GM12892 (cell line): ENCODE results near the gene CDH4.

Experiments used
- DNase-seq: peaks from one replicate; pipeline ENCODE4 v3.0.0; 2011; ENCODE audit not compliant: insufficient read length
- FAIRE-seq: peaks from 2 replicates; lab custom pipeline; 2011; peaks lifted over from hg19 to GRCh38; lab: Jason Lieb, UNC
- POLR2A ChIP-seq: IDR thresholded peaks from 2 replicates; pipeline ENCODE4 v1.6.1; 2011; ENCODE audit warnings: low read depth, low read length, control low read depth
- POLR2AphosphoS5 ChIP-seq: IDR thresholded peaks from 2 replicates; pipeline ENCODE4 v1.6.1; 2011; ENCODE audit warnings: low read depth, low read length, control low read depth
- TAF1 ChIP-seq: IDR thresholded peaks from 2 replicates; pipeline ENCODE4 v1.6.1; 2011; ENCODE audit warnings: low read depth, mild to moderate bottlenecking, control low read depth, low read length, borderline replicate concordance

Gene CDH4

DNA sequence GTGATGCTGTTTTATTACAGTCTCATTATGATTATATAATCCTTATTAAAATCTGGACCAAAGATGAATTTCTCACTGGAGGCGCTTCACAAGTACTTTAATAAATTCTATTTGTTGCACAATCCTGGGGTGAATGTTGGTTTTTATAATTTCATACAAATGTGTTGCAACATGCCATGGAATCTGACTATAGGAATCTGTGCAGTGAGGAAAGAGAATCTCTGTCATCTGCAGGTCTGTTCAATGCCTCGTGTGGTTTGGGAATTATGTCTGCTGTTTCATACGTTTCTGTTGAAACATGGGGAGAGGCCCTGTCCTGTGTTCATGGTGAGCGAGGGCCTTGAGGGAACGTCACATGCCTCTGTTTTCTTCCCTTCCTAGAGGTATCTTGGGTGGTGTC lies 277.3 kb downstream of the CDH4 start:
- DNase-seq (no peak), FAIRE-seq (no peak)
- TF ChIP-seq TAF1 (no peak), POLR2AphosphoS5 (no peak), POLR2A (no peak)

DNA sequence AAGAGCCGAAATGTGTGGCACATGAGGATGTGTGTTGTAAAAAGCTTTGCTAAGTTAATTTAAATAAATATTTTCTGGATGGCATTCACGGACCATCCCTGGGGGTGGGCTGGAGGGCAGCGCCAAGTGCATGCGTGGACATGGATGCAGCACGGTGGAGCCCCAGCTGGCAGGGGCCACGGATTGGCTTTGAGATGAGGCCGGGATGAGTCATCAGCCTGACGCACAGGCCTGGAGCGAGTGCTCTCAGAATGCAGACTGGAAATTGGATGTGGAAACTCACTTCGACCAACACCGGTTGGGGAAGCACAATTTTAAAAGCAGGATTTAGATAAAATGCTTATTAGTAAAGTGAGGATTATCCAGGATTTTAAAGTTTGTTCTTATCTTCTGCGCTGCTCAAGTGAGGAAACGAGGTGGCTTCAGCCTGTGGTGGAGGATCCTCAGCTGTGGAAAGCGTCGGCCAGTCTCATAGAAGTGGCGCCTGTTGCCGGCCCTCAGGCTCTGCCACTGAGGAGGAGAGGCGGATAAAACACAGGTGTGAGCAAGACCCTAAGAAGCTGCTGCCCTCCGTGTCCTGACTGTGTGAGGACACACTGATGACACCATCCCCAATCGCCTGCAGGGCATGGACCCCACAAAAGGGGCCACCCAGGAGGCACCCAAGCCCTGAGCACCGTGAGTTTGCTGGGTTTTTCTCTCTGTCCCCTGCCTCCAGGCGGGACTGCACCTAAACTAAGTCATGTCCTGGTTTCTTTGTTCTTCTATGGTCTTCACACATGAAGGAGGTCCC lies 279.7 kb downstream of the CDH4 start:
- no peak for FAIRE-seq
- no peak for DNase-seq
- TF ChIP-seq POLR2A (no peak), POLR2AphosphoS5 (no peak), TAF1 (no peak)

DNA sequence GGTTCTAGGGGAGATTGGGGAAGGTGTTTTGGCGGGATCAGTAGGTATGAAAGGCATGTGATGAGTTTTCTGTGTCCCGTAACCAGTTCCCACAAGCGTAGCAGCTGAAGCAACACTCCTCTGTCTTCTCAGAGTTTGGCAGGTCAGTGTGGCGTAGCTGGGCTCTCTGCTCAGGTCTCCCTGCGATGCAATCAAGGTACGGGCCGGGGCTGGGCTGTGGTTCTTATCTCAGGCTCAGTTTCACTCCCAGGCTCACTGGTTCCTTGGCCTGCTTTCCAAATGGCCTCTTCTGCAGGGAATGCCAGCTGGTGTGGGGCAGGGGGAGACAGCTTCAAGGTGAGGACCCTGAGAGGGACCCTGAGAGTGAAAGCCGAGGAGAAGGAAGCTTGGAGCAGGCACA lies 280.7 kb downstream of the CDH4 start:
- TF ChIP-seq POLR2A (no peak), TAF1 (no peak), POLR2AphosphoS5 (no peak)
- no peak for FAIRE-seq
- DNase-seq, result no peak

DNA sequence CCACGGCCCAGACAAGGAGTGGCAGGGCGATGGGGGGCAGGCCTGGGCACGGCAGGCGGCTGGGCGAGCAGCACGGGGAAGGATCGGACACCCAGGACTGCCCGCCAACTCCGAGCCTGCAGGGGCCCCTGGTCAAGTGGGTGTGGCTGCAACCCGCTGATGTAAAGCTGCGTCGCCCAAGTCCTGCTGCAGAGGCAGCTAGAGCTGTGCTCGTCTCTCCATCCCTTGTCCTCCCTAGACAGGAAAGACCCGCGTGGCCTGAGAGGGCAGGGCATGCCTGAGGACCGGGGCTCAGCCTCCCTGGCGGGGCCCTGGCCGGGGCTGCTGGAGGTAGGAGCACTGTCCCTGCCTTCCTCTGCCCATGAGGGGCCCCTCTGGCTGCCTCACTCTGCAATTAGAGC lies 281.2 kb downstream of the CDH4 start:
- no peak for FAIRE-seq
- TF ChIP-seq TAF1, result no peak
- TF ChIP-seq POLR2AphosphoS5, result no peak
- no peak for TF ChIP-seq POLR2A
- no peak for DNase-seq

DNA sequence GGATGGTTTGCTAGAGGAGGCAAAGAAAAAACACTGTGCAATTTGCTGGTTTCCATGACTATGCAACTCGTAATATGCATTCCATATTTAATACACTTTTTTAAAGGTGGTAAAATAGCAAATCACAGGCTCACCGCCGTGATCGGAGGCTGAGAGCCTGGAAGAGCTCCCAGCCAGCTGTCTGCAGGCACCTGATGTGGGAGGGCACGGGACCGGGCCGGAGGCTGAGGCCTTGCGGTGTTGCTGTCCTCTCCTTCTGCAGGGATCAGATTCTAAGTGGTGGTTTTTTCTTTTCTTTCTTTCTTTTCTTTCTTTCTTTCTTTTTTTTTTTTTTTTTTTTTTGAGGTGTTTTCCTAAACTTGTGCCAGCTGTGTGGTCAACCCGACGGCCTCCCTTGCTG lies 282.3 kb downstream of the CDH4 start:
- FAIRE-seq (no peak), DNase-seq (no peak)
- TF ChIP-seq POLR2A (no peak), POLR2AphosphoS5 (no peak)

DNA sequence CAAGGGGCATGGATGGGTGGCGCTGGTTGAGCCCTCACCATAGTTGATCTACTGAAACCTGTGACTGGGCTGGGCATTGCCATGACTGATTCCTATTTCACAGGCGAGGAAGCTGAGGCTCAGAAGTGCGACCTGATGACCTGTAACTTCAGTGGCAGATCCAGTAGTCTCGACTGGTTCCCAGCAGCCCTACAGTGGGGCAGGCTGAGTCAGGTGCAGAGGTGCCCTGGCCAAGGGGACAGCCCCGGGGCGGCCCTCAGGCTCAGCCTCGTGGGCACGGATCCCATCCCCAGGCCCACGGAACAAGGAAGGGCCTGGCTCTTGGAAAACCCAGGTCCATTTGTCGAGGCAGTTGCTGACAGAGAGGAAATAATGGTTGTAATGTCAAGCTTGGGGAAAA lies 283.0 kb downstream of the CDH4 start:
- FAIRE-seq (no peak), DNase-seq (no peak)
- TF ChIP-seq POLR2A (no peak), POLR2AphosphoS5 (no peak), TAF1 (no peak)

DNA sequence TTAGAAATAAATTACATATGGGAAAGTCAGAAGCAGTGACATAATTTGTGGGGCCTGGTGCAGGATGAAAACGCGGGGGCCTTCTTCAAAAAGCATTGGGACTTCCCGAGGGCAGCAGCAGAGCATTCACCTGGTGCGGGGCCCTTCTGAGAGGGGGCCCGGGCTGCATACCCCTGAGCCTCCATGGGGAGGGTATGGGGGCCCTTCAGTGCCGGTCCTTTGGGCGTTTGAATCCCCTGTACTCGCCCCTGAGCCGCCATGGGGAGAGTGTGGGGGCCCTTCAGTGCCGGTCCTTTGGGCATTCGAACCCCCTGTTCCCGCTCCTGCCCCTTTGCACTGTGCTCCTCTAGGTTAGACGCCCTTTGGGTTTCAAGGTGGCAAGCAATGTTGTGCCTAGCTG lies 283.5 kb downstream of the CDH4 start:
- DNase-seq (no peak), FAIRE-seq (no peak)
- no peak for TF ChIP-seq TAF1
- no peak for TF ChIP-seq POLR2A
- no peak for TF ChIP-seq POLR2AphosphoS5

DNA sequence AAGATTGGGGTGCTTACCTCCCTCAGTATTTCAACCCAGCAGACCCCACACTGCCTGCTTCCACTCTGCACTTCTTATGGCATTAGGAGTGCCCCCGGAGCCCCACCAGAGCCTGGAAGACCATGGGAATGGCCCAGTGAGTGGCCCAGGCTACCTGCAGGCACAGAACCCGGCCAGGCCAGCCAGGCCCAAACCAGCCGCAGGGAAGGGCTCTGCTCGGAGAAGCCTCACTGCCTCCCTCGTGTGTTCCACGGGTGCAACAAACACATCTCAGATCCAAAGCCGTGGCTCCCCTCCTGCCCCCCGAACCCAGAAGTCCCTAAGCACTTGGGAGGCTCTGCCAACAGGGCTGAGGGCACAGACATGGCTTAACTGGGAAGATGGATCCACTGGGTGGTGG lies 283.9 kb downstream of the CDH4 start:
- no peak for FAIRE-seq
- DNase-seq, result no peak

DNA sequence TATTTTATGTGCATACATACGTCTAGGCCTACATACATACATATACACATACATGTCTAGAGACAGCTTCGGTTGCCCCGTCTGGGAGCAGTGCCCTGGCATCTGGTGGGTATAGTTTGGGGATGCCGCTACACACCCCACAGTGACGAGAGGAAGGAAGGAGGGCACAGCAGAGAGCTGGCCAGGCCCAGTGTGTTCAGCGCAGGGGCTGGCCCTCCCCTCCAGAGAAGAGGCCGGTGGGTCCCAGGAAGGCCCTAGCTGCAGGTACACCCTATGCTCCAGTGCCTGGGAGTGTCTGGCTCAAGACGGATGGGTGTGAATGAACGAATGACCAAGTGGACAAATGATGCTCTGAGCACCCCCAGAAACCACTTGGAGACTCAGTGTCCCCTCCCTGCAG lies 284.6 kb downstream of the CDH4 start:
- FAIRE-seq, result no peak
- no peak for DNase-seq
- TF ChIP-seq POLR2A, result no peak
- TF ChIP-seq POLR2AphosphoS5, result no peak
- no peak for TF ChIP-seq TAF1

More for the DNA sequence above, 283.9 kb downstream of the CDH4 start:
- TF ChIP-seq POLR2AphosphoS5, result no peak
- no peak for TF ChIP-seq TAF1
- TF ChIP-seq POLR2A, result no peak

DNA sequence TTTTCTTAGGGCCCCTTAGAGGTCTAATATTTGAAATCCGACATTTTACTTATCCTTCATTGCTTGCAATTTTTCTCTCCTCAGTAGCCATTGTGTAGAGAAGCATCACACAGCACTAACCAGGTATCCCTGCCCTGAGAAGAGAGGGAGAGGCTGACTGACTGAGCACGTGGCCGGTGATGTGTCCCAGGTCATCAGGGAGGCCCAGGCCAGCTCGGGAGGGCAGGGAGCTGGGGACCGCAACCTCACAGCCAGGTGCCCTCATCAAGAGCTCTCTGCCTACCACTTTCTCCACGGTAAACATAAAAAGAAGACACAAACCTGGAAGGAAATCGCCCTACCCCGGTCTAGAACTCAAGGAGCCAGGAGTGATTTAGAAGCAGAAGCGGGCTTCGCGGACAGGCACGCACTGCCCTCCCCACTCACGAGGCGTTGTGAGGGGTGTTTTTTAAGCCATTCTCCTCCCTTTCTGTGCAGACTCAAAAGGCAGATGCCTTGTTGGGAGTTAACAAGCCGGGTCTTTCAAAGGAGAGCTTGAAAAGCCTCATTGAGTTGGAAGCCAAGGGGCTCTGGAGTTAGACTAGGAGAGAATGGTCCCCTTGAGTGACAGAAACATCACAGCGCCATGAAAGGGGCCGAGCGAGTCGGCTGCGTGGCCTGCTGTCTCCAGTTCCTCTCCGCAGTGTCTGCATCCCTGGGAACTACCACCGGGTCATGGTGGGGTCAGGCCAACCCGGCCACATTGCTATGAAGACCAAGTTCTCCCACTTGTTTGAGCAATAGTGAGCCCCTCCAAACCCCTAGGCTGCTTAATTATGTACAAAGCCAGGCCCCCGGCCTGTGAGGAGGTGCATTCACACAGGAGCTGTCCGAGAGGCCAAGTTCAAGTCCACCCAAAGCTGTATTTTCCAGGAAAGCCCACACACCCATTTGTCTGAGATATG lies 285.4 kb downstream of the CDH4 start:
- FAIRE-seq (no peak), DNase-seq (no peak)
- TF ChIP-seq POLR2AphosphoS5, result no peak
- no peak for TF ChIP-seq POLR2A
- TF ChIP-seq TAF1, result no peak

DNA sequence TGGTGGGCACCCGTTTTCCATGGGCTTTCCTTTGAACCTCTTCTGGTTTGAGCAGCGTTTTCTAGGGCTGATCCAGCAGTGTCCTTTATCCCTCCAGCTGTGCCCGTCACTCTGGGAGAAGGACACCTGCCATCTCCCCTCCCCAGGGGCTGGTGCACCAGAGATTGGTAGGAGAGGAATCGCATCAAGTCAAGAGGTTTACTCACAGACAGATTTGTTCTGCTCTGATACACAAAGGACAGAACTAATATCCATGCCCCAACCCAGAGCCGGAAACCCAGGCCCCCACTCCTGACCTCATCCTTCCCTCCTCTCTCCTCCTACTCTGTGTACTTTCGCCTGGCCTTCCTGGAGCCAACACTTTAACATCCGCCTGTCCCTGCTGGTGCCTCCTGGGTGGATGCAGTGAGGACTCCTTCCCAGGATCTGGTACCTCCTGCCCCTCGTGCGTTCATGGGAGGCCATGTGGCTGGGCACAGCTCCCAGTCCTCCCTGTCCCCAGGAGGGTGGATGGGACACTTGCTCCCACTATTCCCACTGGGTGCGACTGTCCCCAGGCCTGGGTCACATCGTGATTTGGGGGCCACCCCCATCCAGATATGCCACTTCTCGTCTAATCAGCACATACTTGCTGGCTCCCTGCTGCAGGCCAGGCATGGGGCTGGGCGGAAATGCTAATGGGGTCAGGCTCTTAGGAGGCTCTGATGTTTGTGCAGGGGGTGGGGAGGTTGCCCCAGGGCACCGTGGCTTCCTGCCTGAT lies 286.3 kb downstream of the CDH4 start:
- no peak for FAIRE-seq
- TF ChIP-seq POLR2A (no peak), TAF1 (no peak), POLR2AphosphoS5 (no peak)

More for the DNA sequence above, 286.3 kb downstream of the CDH4 start:
- DNase-seq, result no peak
